Measurements from ENCODE around the gene CD37.

CD37 gene

GRCh38 chr19:49344505-49345423 lies 9.6 kb downstream of the CD37 start:
- peaks cover 0 to 7% of the 10 kb centered on the region in 2 donors for H3K36me3 ChIP-seq (ENCODE audit: control insufficient read depth in 1 of 2, insufficient read depth in 2 of 2, low read length in 2 of 2)
- no peak overlapping the region for H3K4me3 ChIP-seq (ENCODE audit: low read depth in 1 of 2, low read length in 2 of 2)
- H3K27me3 ChIP-seq (ENCODE audit: control insufficient read depth in 1 of 2, insufficient read depth in 2 of 2, low read length in 2 of 2), result no peaks in the 10 kb centered on the region
- H3K9ac ChIP-seq (ENCODE audit: low read depth in 1 of 2, low read length in 2 of 2), result no peak overlapping the region
- H3K27ac ChIP-seq (ENCODE audit: low read depth, low read length), result no peak overlapping the region
- no peaks in the 10 kb centered on the region for H3K9me3 ChIP-seq (ENCODE audit: control insufficient read depth in 1 of 2, low read length in 2 of 2)
- H3K4me1 ChIP-seq (ENCODE audit: control insufficient read depth in 1 of 2, insufficient read depth in 2 of 2, low read length in 2 of 2), result peaks cover 5 to 10% of the 10 kb centered on the region in 2 donors

GRCh38 chr19:49347191-49347590 lies 12.0 kb downstream of the CD37 start:
- H3K4me1 ChIP-seq (ENCODE audit: control insufficient read depth in 1 of 2, insufficient read depth in 2 of 2, low read length in 2 of 2), result no peaks in the 10 kb centered on the region
- H3K9me3 ChIP-seq (ENCODE audit: control insufficient read depth in 1 of 2, low read length in 2 of 2), result no peaks in the 10 kb centered on the region
- no peaks in the 10 kb centered on the region for H3K27me3 ChIP-seq (ENCODE audit: control insufficient read depth in 1 of 2, insufficient read depth in 2 of 2, low read length in 2 of 2)
- H3K27ac ChIP-seq (ENCODE audit: low read depth, low read length), result no peak overlapping the region
- H3K4me3 ChIP-seq (ENCODE audit: low read depth in 1 of 2, low read length in 2 of 2), result no peak overlapping the region
- peaks cover 0 to 7% of the 10 kb centered on the region in 2 donors for H3K36me3 ChIP-seq (ENCODE audit: control insufficient read depth in 1 of 2, insufficient read depth in 2 of 2, low read length in 2 of 2)
- no peak overlapping the region for H3K9ac ChIP-seq (ENCODE audit: low read depth in 1 of 2, low read length in 2 of 2)

GRCh38 chr19:49347835-49348234 lies 12.6 kb downstream of the CD37 start:
- H3K4me1 ChIP-seq (ENCODE audit: control insufficient read depth in 1 of 2, insufficient read depth in 2 of 2, low read length in 2 of 2), result no peaks in the 10 kb centered on the region
- H3K9ac ChIP-seq (ENCODE audit: low read depth in 1 of 2, low read length in 2 of 2), result no peak overlapping the region
- H3K4me3 ChIP-seq (ENCODE audit: low read depth in 1 of 2, low read length in 2 of 2), result no peak overlapping the region
- no peaks in the 10 kb centered on the region for H3K9me3 ChIP-seq (ENCODE audit: control insufficient read depth in 1 of 2, low read length in 2 of 2)
- H3K27ac ChIP-seq (ENCODE audit: low read depth, low read length), result no peak overlapping the region
- no peaks in the 10 kb centered on the region for H3K27me3 ChIP-seq (ENCODE audit: control insufficient read depth in 1 of 2, insufficient read depth in 2 of 2, low read length in 2 of 2)
- peaks cover 0 to 7% of the 10 kb centered on the region in 2 donors for H3K36me3 ChIP-seq (ENCODE audit: control insufficient read depth in 1 of 2, insufficient read depth in 2 of 2, low read length in 2 of 2)

GRCh38 chr19:49348305-49349189 lies 13.3 kb downstream of the CD37 start:
- H3K9ac ChIP-seq (ENCODE audit: low read depth in 1 of 2, low read length in 2 of 2), result no peak overlapping the region
- no peaks in the 10 kb centered on the region for H3K9me3 ChIP-seq (ENCODE audit: control insufficient read depth in 1 of 2, low read length in 2 of 2)
- no peak overlapping the region for H3K4me3 ChIP-seq (ENCODE audit: low read depth in 1 of 2, low read length in 2 of 2)
- no peaks in the 10 kb centered on the region for H3K27me3 ChIP-seq (ENCODE audit: control insufficient read depth in 1 of 2, insufficient read depth in 2 of 2, low read length in 2 of 2)
- no peak overlapping the region for H3K27ac ChIP-seq (ENCODE audit: low read depth, low read length)
- H3K36me3 ChIP-seq (ENCODE audit: control insufficient read depth in 1 of 2, insufficient read depth in 2 of 2, low read length in 2 of 2), result peaks cover 0 to 3% of the 10 kb centered on the region in 2 donors
- no peaks in the 10 kb centered on the region for H3K4me1 ChIP-seq (ENCODE audit: control insufficient read depth in 1 of 2, insufficient read depth in 2 of 2, low read length in 2 of 2)

GRCh38 chr19:49349567-49349966 lies 14.4 kb downstream of the CD37 start:
- Histone ChIP-seq H3K27ac (ENCODE audit: low read depth, low read length) (no peak overlapping the region), H3K4me3 (ENCODE audit: low read depth in 1 of 2, low read length in 2 of 2) (no peak overlapping the region), H3K36me3 (ENCODE audit: control insufficient read depth in 1 of 2, insufficient read depth in 2 of 2, low read length in 2 of 2) (peaks cover 0 to 3% of the 10 kb centered on the region in 2 donors), H3K9ac (ENCODE audit: low read depth in 1 of 2, low read length in 2 of 2) (no peak overlapping the region), H3K9me3 (ENCODE audit: control insufficient read depth in 1 of 2, low read length in 2 of 2) (no peaks in the 10 kb centered on the region), H3K27me3 (ENCODE audit: control insufficient read depth in 1 of 2, insufficient read depth in 2 of 2, low read length in 2 of 2) (no peaks in the 10 kb centered on the region), H3K4me1 (ENCODE audit: control insufficient read depth in 1 of 2, insufficient read depth in 2 of 2, low read length in 2 of 2) (no peaks in the 10 kb centered on the region)

- H3K27ac ChIP-seq (ENCODE audit: low read depth, low read length), result no peak overlapping the region
- H3K27me3 ChIP-seq (ENCODE audit: control insufficient read depth in 1 of 2, insufficient read depth in 2 of 2, low read length in 2 of 2), result no peaks in the 10 kb centered on the region
- H3K4me3 ChIP-seq (ENCODE audit: low read depth in 1 of 2, low read length in 2 of 2), result no peak overlapping the region
- no peaks in the 10 kb centered on the region for H3K36me3 ChIP-seq (ENCODE audit: control insufficient read depth in 1 of 2, insufficient read depth in 2 of 2, low read length in 2 of 2)
- H3K4me1 ChIP-seq (ENCODE audit: control insufficient read depth in 1 of 2, insufficient read depth in 2 of 2, low read length in 2 of 2), result peaks cover 0 to 8% of the 10 kb centered on the region in 2 donors
- no peak overlapping the region for H3K9ac ChIP-seq (ENCODE audit: low read depth in 1 of 2, low read length in 2 of 2)
- H3K9me3 ChIP-seq (ENCODE audit: control insufficient read depth in 1 of 2, low read length in 2 of 2), result no peaks in the 10 kb centered on the region
These were observed 20.7 kb downstream of the CD37 start for GRCh38 chr19:49355909-49356353.

- H3K9ac ChIP-seq (ENCODE audit: low read depth in 1 of 2, low read length in 2 of 2), result no peak overlapping the region
- no peak overlapping the region for H3K4me3 ChIP-seq (ENCODE audit: low read depth in 1 of 2, low read length in 2 of 2)
- H3K36me3 ChIP-seq (ENCODE audit: control insufficient read depth in 1 of 2, insufficient read depth in 2 of 2, low read length in 2 of 2), result no peaks in the 10 kb centered on the region
- no peak overlapping the region for H3K27ac ChIP-seq (ENCODE audit: low read depth, low read length)
- H3K27me3 ChIP-seq (ENCODE audit: control insufficient read depth in 1 of 2, insufficient read depth in 2 of 2, low read length in 2 of 2), result no peaks in the 10 kb centered on the region
- peaks cover 0 to 8% of the 10 kb centered on the region in 2 donors for H3K4me1 ChIP-seq (ENCODE audit: control insufficient read depth in 1 of 2, insufficient read depth in 2 of 2, low read length in 2 of 2)
- H3K9me3 ChIP-seq (ENCODE audit: control insufficient read depth in 1 of 2, low read length in 2 of 2), result no peaks in the 10 kb centered on the region
These were observed 21.2 kb downstream of the CD37 start for GRCh38 chr19:49356382-49356781.

GRCh38 chr19:49357186-49357585 lies 22.0 kb downstream of the CD37 start:
- Histone ChIP-seq H3K9me3 (ENCODE audit: control insufficient read depth in 1 of 2, low read length in 2 of 2) (no peaks in the 10 kb centered on the region), H3K4me1 (ENCODE audit: control insufficient read depth in 1 of 2, insufficient read depth in 2 of 2, low read length in 2 of 2) (peaks cover 4 to 14% of the 10 kb centered on the region in 2 donors), H3K4me3 (ENCODE audit: low read depth in 1 of 2, low read length in 2 of 2) (no peak overlapping the region), H3K27me3 (ENCODE audit: control insufficient read depth in 1 of 2, insufficient read depth in 2 of 2, low read length in 2 of 2) (no peaks in the 10 kb centered on the region), H3K36me3 (ENCODE audit: control insufficient read depth in 1 of 2, insufficient read depth in 2 of 2, low read length in 2 of 2) (no peaks in the 10 kb centered on the region), H3K9ac (ENCODE audit: low read depth in 1 of 2, low read length in 2 of 2) (no peak overlapping the region), H3K27ac (ENCODE audit: low read depth, low read length) (no peak overlapping the region)

GRCh38 chr19:49359851-49360820 lies 24.9 kb downstream of the CD37 start:
- H3K9ac ChIP-seq (ENCODE audit: low read depth in 1 of 2, low read length in 2 of 2), result no peak overlapping the region
- no peak overlapping the region for H3K27ac ChIP-seq (ENCODE audit: low read depth, low read length)
- H3K4me3 ChIP-seq (ENCODE audit: low read depth in 1 of 2, low read length in 2 of 2), result no peak overlapping the region
- peaks cover 12 to 25% of the 10 kb centered on the region in 2 donors for H3K4me1 ChIP-seq (ENCODE audit: control insufficient read depth in 1 of 2, insufficient read depth in 2 of 2, low read length in 2 of 2)
- H3K9me3 ChIP-seq (ENCODE audit: control insufficient read depth in 1 of 2, low read length in 2 of 2), result no peaks in the 10 kb centered on the region
- no peaks in the 10 kb centered on the region for H3K36me3 ChIP-seq (ENCODE audit: control insufficient read depth in 1 of 2, insufficient read depth in 2 of 2, low read length in 2 of 2)
- H3K27me3 ChIP-seq (ENCODE audit: control insufficient read depth in 1 of 2, insufficient read depth in 2 of 2, low read length in 2 of 2), result peaks cover 0 to 11% of the 10 kb centered on the region in 2 donors

Measured in duodenal mucosa (tissue), 2 donors.